Activated naive CD8-positive, alpha-beta T cell treated with anti-CD3 and anti-CD28 coated beads, Interleukin-2, amount 50 U/mL, for 16 hours (primary cell): Measurements from ENCODE around the gene ZNF236.

Experiments used
- DNase-seq: peaks from one replicate; pipeline ENCODE4 v3.0.0-alpha.2; 2020; ENCODE audit warnings: low read depth, low spot score

ZNF236 gene

GRCh38 chr18:76821356-76821874 lies 942 bp upstream of the ZNF236 start:
- no peak for DNase-seq

GRCh38 chr18:76821875-76822505 lies 367 bp upstream of the ZNF236 start:
- DNase-seq = peak; percentile 8

GRCh38 chr18:76823161-76823538 lies 793 bp downstream of the ZNF236 start:
- no peak for DNase-seq

GRCh38 chr18:76823587-76824011 lies 1.2 kb downstream of the ZNF236 start:
- DNase-seq = no peak

DNA sequence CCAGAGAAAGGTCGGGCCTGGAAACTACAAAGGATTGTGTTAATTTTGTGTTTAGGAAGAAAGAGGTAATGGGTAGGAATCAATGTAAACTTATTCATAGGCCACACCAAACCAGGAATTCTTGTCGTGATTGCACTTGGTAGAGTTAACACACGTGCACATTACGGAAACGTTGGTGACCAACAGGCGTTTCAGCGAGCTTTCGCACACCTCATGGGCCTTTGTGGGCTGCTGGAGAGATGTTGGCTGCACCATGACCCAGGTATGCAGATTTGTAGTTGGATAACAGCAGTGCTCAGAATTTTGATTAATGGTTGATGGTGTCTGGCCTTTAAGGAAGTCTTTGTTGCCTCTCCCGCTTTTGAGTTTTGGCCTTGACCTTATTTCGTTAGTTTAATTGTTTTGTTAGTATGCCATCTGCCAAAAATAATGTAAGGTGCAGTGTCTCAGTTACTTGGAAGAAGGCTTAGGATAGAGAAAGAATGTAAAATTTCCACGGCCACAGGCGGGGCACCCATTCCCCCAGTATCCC lies 1.9 kb downstream of the ZNF236 start:
- no peak for DNase-seq

DNA sequence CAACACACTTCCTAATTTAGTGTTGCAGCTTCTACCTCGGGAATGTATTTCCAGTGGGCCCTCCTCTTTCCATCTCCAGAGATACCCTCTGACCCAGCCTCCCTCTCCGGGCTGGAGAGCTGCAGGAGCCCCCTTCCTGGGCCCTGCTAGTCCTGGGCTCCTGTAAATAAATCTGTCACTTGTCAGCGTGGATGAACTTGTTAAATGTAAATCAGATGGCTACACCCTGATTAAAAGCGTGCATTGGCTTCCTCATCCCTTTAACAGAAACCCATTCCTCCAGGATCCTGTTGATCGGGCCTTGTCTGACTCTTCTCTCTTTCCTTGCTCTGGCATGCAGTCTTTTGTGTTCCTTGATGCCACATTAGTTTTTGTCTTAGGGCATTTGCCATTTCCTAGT lies 2.4 kb downstream of the ZNF236 start:
- DNase-seq = no peak

DNA sequence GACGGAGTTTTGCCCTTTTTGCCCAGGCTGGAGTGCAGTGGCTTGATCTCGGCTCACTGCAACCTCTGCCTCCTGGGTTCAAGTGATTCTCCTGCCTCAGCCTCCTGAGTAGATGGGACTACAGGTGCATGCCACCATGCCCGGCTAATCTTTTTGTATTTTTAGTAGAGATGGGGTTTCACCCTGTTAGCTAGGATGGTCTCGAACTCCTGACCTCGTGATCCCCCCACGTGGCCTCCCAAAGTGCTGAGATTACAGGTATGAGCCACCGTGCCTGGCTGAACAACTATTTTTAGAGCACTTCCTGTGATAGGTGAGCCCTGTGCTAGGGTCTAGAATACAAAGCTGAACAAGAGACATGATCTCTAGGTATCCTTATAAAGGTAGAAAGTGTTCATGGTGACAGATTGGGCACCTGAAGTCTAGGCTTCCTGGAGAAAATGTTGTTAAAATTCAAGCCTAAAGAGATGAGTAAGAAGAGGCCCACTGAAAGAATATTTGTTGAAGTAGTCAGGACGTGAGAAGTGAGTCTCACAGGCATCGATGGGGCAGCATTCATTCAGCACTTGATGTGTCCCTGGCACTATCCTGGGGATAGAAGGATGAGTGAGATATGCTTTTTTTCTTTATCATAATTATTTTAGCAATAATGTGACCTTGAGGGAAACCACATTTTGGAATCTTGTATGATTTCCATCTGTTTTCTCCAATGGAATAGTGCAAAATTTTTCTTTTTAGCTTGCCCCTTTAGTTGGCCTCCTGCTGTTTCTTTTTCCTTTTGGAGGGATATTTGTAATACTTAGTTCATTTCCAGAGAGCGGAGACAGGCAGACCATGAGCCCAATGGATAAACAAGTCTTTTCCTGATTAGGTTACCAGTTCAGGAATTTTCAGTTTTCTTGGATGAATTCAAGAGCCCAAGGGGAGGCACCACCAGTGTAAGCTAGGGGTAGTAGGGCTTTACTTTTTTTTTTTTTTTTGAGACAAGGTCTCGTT lies 5.1 kb downstream of the ZNF236 start:
- no peak for DNase-seq

GRCh38 chr18:76834379-76834778 lies 12.0 kb downstream of the ZNF236 start:
- no peak for DNase-seq

DNA sequence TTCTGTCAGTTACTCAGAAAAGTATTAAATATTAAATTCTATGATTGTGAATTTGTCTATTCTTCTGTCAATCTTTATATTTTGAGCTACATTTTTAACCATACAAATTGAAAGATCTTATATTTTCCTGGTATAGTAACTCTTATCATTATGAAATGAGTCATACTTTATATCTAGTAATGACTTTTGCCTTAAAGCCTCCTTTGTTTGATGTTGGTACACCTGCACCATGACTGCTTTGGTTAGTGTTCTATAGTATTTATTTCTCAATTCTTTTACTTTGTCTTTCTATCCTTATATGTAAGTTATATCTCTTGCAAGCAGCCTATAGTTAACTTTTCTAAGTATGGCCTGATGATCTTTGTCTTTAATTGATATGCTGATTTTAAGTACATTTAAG lies 13.0 kb downstream of the ZNF236 start:
- DNase-seq = no peak

DNA sequence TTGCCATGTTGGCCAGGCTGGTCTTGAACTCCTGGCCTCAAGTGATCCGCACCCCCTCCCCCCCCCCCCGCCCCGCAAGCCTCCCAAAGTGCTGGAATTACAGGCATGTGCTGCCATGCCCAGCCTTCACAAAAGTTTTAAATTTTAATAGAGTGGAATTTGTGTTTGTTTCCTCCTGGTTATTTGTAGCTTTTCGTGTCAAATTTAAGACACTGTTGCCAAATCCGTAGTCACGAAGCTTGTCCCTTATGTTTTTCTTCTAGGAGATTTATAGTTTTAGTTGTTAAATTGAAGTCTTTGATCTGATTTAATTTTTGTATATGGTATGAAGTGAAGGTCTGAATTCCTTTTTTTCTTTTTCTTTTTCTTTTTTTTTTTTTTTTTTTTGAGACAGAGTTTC lies 14.7 kb downstream of the ZNF236 start:
- no peak for DNase-seq

DNA sequence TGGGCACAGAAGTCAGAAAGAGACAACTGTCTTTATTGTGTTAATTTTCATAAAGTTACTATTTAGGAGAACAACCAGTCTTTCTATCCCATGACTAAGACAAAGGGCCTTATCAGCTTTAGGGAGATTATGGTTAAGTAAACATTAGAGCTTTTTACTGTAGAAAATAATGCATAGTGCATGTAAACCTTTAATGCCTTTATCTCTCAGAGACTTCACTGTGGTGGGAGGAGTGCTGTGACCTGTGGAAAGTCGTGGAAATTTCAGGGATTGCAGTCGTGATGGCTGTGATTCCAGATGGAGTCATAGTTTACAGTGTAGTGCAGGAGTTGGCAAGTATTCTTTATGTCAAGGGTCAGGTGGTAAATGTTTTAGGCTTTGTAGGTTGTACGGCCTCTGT lies 15.8 kb downstream of the ZNF236 start:
- DNase-seq = no peak

DNA sequence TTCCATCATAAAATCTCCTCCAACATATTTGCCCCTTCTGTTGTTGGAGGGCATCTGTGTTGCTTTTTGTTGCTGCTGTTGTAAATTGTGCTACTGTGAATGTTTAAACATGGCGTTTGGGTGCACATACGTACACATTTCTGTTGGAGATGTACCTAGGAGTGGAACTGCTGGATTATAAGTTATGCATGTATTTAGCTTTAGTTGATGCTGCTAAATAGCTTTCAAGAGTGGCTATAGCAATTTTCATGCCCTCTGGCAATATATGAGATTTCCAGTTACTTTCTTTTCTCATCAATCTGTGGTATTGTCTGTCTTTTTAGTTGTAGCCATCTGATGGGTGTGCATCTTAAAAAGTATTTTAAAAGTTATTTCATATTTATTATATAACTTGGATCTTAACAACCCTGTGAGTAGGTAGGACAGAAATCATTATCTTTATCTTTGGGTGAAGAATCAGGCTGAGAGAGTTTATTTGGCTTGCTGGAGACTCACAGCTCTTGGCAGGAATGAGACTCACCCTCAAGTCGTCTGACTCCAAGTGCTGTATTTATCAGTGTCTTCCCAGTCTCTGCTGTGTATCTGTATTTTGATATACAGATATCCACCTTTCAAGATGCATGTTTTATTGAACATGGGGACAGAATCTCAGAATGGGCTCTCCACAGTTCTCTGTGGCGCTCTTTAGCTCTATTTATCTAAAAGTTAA lies 16.9 kb downstream of the ZNF236 start:
- no peak for DNase-seq

DNA sequence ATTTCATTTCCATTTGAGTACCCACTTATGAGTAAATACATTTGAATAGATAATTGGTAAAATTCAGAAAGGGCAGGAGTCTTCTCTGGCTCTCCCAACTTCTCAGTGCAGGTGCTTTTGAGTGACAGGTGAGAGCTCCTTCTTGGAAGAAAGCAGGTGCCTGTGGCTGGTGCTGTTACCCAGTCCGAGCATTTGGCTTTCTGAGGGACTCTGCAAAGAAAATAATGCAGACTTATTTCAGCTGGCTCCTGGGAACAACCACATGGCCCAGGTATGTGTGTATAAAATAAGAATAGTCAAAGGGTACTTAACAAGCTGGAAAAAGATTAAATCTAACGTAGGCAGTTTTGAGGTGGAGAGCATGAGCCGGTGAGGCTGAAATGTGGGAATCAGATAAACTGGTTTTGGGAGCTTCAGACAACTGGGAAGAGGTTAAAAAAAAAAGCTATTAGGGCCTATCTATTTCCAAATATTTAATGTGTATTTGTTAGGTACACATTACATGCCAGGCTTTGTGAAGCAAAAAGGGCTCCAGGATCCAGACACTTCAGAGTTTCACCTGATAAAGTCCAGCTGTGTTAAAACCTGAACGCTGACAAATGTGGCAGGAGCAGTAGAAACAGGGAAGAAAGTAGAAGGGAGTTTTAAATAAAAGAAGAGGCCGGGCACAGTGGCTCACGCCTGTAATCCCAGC lies 20.6 kb downstream of the ZNF236 start:
- no peak for DNase-seq

GRCh38 chr18:76844144-76844543 lies 21.8 kb downstream of the ZNF236 start:
- no peak for DNase-seq

DNA sequence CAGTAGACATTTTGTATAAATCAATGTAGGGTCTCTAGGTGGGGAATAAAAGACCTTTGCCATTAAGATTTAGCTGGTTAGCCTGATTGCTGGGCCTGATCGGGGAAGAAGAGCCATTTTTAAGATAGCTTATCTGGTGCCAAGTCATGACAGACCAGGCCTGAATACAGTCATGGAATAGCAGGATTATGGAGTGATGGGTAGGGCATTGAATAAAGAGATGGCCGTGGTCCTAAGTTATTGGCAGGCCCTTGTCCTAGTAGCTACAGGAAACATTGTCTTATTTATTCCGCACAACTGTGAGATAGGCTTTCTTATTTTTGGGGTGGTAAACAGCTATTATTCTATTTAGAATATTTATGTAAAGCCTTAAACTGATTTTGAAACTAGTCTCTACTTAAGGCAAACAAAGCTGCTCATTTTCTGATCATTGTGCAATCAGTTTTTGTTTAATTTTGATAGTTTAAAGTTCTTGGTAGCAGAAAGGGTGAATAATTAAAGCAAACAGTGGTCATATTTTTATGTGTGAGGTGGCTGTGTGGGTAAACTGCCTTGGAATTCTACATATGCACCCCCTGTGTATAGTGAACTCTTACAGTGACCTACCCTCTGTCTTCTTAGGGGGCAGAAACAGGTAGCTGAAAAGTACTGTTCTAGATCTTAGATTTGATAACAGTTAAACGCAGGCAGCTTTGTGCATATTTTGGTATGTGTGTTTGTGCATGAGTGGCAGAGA lies 22.6 kb downstream of the ZNF236 start:
- no peak for DNase-seq

GRCh38 chr18:76846217-76846616 lies 23.9 kb downstream of the ZNF236 start:
- DNase-seq = no peak

- no peak for DNase-seq
Observed at GRCh38 chr18:76847916-76848315, 25.6 kb downstream of the ZNF236 start.

GRCh38 chr18:76850112-76850511 lies 27.8 kb downstream of the ZNF236 start:
- DNase-seq = no peak

DNA sequence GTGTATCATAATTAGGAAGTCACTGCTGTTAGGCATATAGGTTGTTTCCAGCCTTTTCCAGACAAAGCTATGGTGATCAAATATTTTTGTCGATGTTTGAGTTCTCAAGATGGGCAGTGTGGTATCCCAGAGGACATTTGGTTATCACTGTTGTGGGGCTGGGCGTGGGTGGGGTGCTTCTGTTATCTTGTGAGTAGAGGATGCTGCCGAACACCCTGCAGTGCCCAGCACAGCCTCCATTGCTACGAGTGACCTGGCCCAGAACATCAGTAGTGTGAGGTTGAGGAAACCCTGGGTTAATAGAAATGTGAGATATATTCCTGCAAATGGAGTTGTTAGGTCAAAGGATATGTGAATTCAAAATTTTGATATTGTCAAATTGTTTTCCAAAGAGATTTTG lies 33.2 kb downstream of the ZNF236 start:
- DNase-seq = no peak

GRCh38 chr18:76857476-76857875 lies 35.1 kb downstream of the ZNF236 start:
- no peak for DNase-seq
